Measurements from ENCODE around the gene KCNH2.

GRCh38 chr7:151015967-151016366, 37.8 kb upstream of the KCNH2 start:
- TF ChIP-seq CTCF (IDR thresholded peaks at IDR 0.05 in 8 of 11, conservative IDR thresholded peaks at IDR 0.05 in 3 of 11) (no peak), POLR2A (IDR thresholded peaks at IDR 0.05) (no peak)
